SK-N-SH (cell line): Measurements from ENCODE around the gene SEPTIN12.

Experiments used
- NFIC ChIP-seq: IDR thresholded peaks from 2 replicates; pipeline ENCODE4 v1.4.0; 2012; ENCODE audit warnings: borderline replicate concordance
- TF ChIP-seq, protein P1 (sequence below): fragments of 200-600 bp; sonication (generic); IDR thresholded peaks from 2 replicates; pipeline ENCODE4 v1.6.1; 2017; ENCODE audit warnings: antibody characterized with exemption, mild to moderate bottlenecking, moderate library complexity

DNA sequence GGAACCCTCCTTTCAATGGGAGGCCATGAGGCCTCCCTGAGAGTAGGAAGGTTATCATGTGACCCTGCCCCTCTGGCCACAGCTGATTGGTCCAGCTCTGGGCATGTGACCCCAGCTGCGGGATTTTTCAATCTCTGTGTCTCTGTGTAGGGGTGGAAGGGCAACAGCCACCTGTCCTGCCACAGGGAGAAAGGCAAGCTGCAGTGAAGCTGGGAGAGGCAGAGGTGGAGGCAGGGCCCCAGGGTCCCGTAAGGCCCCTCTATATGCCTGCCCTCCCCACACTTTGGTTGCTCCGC lies 42.9 kb downstream of the SEPTIN12 start:
- TF ChIP-seq, protein P1, sequence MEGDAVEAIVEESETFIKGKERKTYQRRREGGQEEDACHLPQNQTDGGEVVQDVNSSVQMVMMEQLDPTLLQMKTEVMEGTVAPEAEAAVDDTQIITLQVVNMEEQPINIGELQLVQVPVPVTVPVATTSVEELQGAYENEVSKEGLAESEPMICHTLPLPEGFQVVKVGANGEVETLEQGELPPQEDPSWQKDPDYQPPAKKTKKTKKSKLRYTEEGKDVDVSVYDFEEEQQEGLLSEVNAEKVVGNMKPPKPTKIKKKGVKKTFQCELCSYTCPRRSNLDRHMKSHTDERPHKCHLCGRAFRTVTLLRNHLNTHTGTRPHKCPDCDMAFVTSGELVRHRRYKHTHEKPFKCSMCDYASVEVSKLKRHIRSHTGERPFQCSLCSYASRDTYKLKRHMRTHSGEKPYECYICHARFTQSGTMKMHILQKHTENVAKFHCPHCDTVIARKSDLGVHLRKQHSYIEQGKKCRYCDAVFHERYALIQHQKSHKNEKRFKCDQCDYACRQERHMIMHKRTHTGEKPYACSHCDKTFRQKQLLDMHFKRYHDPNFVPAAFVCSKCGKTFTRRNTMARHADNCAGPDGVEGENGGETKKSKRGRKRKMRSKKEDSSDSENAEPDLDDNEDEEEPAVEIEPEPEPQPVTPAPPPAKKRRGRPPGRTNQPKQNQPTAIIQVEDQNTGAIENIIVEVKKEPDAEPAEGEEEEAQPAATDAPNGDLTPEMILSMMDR: no peak
- no peak for TF ChIP-seq NFIC
